GM11168 (cell line): Measurements from ENCODE around the gene PRMT7.

Source experiments
- in situ Hi-C: fragments of 300-500 bp; cut with MboI; formaldehyde crosslinking; loops from one replicate; pipeline ENCODE4 v1.12.0; 2022; ENCODE audit warnings: low sequenced_read_pairs; ENCODE audit not compliant: unreplicated experiment

PRMT7 gene

DNA sequence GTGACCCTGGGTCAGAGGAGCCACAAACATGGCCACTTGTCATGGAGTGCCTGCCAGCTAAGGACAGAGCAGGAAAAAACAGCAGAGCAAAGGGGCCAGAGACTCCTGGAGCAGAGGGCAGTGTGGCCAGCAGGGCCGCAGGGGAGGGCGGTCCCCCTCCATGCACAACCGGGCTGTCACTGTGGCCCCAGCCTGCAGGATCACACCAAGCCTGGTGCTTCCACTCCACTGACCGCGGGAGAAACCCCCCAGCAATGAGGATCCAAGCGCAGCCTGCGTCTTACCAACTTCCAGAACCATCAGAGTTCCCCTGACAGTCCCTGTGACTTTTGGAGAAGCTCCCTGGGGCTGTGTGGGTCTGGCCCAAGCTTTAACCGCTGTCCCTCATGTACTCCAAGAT lies 62.0 kb downstream of the PRMT7 start:
- in situ Hi-C loops: no loop called here

- in situ Hi-C loops: no loop called here
Measured at GRCh38 chr16:68373528-68374245, 62.9 kb downstream of the PRMT7 start.

DNA sequence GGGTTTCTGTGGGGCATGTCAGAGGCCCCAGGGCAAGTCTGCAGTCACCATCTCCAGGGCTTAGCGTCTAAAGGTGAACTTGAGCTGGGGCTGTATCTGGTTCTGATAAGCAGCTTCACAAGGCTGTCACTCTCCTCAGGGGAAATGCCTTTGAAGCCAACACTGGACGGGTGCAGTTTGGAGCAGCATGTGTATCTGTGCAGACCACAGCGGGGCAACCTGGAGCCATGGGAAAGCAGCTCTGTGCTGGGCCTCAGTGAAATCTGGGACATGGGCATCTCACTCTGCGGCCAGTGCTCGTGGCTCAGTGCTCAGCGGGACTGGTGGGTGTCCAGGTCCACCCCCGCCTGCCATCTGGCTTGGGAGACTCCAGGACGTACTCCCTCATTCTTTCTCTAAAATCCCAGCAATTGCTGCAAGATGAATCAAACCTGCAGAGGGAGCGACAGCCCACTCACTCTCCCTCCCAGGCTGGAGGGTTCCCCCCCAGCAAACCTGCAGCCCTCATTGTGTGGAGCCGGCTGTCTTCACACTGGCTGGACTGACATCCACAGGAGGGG lies 63.5 kb downstream of the PRMT7 start:
- in situ Hi-C loops: no loop called here

GRCh38 chr16:68374961-68375660 lies 64.3 kb downstream of the PRMT7 start:
- in situ Hi-C loops: no loop called here

DNA sequence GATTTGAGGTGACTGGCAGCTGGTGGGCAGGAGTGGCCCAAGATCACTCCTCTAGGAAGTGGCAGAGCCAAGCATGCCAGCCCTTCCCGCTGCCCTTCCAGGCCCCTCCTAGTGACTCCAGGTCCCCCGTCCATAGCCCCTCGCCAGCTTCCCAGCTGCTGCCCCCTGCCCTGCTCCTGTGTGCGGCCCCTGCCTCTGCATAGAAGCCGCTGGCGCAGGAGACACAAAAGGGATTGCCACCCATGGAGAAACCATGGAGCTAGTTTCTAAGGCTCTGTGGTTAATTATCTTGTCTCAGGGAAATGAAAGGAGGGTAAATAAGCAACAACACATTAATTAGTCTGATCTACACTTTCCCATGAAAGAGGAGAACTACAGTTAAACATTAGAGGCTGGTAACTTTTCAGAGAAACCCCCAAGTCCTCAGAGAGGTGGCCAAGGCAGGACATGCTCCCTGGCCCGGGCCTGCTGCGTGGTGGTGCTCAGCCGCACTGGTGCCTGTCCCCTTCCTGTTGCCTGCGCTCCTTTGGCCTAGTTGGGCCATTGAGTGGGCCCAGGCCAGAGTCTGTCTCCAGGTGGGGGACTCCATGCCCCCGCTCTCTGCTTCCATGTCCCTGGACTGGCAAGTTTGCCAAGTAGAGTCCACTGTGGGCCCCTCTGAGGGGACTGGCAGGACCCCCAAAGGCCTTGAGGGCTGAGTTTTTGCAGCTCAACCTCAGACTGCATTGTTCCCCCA lies 65.2 kb downstream of the PRMT7 start:
- in situ Hi-C loops: no loop called here

DNA sequence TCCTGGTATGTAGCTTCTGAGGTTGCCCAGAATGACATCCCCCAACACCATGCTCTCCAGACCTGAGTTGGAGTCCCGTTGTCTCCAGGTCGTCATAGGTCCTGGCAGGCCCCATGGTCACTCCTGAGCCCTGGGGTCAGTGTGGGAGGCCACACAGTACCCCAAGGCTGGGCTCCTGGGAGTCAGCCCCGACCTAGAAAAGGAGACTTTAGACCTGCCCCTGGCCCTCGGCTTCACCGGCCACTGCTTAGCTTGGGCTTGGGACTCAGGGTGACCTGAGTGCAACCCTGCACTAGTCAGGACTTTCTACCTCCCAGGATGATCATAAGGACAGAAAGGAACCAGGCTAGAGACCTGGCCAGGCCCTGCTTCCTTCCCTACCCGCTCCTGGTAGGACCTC lies 65.8 kb downstream of the PRMT7 start:
- in situ Hi-C loops: no loop called here

- in situ Hi-C loops: no loop called here
Measured at GRCh38 chr16:68377221-68377620, 66.4 kb downstream of the PRMT7 start.

DNA sequence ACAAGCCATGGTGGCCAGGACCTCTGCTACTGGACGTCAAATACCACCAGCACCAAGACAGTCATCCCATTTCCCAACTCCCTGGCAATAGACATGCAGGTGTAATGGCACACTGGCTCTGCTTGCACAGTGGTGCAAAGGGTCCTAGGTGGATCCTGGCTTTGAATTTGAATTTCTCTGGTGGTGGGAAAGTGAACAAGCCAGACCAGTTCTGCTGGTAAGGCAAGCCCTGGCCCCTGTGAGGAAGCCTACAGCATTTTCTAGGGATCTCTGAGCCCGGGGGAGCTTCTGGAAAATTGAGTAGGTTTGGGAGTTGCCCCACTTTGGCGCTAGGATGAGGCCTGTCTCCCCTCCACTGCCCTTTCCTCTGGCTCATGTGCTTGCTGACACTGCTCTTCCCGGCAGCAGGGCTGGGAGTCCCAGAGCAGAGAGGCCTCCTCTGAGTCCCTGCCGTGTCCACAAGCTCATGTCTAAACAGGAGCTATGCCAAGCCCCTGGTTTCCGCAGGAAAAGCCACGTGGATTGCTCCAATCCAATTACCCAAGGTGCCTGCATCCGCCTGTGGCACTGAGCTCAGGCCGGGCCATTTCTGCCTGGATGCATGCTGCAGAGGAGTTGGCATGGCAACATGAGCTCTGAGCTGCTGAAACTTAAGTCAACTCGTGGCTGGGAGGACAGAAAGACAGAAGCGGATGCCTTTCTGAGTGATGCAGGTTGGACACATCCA lies 67.0 kb downstream of the PRMT7 start:
- in situ Hi-C loops: no loop called here

DNA sequence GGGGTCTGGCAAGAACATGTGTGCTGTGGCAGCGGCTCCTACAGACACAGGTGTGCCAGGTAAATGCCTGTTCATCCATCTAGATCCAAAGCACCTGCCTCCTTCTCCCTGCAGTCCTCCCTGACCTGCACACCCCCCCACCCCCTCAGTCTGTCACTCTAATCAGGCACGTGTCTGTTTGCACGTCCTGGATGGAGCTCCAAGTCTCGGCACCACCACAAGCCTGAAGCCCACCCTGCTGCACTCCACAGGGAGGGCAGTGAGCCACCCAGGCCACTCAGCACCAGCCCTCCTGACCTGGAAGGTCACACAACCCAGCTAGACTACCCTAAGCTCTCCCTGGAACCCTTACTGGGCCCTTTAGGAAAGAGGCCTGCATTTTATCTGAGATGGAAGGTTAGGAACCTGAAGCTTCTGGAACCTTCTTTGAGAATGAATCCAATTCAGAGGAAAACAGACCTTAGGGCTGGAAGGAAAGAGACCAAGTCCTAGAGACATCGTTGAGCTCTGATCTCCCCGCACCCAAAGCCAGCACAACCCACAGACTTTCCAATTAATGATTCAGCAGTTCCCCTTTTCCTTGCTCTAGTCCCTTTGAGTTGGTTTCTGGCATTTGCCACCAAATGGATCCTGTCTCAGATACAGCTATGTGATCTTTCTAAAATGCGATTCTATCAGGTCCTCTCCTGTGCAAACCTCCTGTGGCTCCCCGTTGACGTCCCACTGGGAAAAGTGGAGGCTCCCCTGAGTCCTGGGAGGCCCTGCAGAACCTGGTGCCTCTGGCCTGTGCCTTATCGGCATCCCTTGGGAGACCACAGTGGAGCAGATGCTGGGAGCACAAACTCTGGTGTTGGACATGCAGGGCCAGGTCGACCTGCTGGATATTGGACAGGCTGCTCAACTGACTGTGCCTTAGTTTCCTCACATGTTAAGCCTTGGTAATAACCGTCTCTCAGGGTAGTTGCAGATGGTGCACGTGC lies 67.9 kb downstream of the PRMT7 start:
- in situ Hi-C loops: no loop called here

- in situ Hi-C loops: no loop called here
Measured at GRCh38 chr16:68379472-68380347, 68.9 kb downstream of the PRMT7 start.

DNA sequence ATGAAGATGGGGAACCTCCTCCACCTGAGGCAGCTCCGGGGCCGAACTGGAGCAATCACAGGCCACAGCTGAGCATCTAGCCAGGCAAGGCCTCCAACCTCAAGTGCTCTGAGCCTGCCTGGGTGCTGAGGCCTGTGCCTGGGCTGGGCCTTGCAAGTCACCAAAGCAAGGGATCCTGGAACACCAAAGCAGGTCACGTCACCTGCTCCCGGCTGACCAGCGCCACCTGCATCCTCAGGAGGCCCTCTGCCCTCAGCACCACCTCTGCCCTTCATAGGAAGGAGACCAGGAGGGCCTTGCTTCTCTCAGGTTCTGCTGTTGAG lies 69.5 kb downstream of the PRMT7 start:
- in situ Hi-C loops: no loop called here

DNA sequence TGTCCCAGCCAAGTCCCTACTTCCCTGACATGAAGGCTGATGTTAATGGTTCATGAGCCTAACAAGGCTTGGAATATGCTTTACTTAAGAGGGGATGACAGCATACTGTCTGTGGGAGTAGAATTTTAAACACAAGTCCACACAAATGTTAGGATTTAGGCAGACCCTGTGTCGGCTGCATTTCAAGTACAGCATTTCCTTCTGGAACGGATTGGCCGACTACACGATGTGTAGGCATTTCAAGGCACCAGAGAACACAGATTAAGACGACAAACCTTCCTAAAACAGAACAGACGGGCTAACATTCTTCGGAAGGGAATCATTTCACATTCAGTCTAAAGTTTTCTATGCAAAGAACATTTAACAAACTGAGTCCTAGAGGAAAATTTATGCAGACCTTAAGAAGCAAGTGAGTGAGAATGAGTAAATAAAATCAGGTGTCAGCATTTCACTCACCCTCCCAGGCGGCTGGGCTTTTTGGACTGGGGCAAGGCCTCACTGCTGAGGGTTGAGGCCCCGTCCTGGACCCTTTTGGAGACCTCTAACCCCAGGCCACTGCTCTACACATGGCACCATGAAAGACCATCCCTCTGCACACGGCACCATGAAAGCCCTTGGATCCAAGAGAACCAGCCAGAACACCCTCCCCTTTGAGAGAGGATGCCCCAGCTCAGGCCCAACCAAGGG lies 70.0 kb downstream of the PRMT7 start:
- in situ Hi-C loops: no loop called here

DNA sequence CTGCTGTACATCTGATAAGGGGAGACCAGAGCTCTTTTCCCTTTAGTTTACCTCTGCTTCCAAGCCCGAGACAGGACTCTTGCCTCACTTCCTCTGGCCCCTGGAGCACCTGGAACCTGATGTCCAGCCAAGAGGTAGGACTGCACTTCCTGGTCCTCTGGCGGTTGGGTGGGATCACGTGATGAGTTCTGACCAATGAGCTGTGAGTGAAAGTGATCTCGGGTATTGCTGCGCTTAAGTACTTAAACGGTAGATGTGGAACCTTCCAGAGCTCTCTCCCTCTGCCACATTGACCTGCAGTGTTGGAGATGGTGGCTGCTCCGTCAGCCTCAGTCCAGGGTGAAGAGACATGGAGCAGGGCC lies 70.5 kb downstream of the PRMT7 start:
- in situ Hi-C loops: no loop called here

- in situ Hi-C loops: no loop called here
Measured at GRCh38 chr16:68382296-68382718, 71.5 kb downstream of the PRMT7 start.

DNA sequence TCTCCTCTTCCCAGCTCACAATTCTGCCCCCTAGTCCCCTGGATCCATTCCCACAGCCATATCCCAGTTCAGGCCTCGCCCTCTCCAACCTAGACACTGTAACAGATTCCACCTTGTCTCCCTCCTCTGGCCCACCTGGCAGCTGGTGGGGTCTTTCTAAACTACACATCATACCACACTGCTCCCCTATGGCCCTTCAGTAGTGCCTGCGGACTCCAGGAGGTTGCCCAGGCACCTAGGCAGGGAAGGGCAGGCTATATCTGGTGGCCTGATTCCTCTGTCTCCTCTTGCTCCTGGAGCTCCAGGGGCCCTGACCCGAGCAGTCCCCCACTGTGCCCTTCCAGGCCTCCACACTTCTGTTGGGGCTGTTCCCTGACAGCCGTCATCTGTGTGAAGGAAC lies 73.0 kb downstream of the PRMT7 start:
- in situ Hi-C loops: no loop called here

DNA sequence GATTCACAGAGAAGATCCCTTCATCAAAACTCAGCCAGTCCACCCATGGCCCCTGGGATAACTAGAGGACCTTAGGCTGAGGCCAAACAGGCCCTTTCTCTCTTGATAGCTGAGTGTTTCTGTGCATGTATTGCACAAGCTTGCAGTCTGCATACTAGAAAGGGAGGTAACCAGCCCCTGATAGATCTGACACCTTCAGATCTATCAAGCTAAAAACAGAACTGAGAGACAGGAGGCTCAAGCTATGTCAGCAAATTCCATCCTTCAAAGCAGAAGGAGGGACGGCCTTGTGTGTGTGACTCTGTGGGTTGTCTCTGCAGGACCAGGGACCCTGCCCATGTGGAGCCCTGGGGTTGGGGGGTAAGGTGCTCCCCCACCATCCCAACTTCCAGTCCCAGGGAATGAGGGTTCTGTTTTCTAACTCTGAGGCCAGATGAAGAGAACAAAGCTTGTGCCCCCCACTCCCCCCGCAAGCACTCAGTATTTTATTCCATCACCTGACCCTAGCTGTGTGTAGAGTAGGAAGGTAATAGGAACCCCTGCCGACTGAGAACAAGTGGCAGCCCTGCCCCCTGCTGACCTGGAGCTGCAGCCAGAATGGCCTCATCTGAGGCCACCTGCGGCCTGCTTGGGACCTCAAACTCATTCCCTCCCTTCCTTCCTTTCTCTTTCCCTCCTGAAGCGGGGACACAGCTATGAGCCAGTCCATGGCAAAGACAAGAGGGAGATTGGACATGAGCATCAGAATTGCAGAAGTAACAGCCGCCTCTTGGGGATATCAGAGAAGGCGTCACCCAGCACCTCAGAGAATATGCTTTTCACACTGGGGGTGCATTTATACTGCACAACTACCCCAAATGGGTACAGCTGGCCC lies 73.7 kb downstream of the PRMT7 start:
- in situ Hi-C loops: no loop called here

DNA sequence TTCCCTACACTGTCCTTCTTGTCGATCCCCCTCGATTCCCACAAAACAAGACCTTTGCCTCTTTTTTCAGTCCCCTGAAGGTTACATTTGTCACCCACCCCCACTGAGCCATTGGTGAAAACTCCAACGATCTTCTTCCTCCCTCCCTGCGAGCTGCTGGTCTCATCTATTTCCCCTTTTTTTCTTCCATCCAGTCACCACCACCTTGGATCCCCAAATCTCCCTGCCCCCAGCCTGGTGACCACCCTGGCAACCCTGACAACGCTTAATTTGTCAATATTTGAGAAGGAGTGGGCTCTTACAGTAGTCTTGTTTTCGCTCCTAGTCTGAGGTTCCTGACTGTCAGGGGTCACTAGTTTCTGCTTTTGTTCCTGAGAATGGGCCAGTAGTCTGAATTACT lies 74.6 kb downstream of the PRMT7 start:
- in situ Hi-C loops: no loop called here
